ENCODE data around the gene ZBED2.

- no peak for TF ChIP-seq TSHZ2 (CRISPR knock-in tag; IDR thresholded peaks at IDR 0.05)
- TF ChIP-seq PPARA (CRISPR knock-in tag; IDR thresholded peaks at IDR 0.05; ENCODE audit: borderline replicate concordance), result no peak
- no peak for TF ChIP-seq CREB5 (CRISPR knock-in tag; IDR thresholded peaks at IDR 0.05; ENCODE audit: low read depth)
- TF ChIP-seq PATZ1 (CRISPR knock-in tag; IDR thresholded peaks at IDR 0.05; ENCODE audit: borderline replicate concordance), result no peak
- TF ChIP-seq, protein P1, sequence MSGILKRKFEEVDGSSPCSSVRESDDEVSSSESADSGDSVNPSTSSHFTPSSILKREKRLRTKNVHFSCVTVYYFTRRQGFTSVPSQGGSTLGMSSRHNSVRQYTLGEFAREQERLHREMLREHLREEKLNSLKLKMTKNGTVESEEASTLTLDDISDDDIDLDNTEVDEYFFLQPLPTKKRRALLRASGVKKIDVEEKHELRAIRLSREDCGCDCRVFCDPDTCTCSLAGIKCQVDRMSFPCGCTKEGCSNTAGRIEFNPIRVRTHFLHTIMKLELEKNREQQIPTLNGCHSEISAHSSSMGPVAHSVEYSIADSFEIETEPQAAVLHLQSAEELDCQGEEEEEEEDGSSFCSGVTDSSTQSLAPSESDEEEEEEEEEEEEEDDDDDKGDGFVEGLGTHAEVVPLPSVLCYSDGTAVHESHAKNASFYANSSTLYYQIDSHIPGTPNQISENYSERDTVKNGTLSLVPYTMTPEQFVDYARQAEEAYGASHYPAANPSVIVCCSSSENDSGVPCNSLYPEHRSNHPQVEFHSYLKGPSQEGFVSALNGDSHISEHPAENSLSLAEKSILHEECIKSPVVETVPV (CRISPR knock-in tag; IDR thresholded peaks at IDR 0.05), result no peak
- TF ChIP-seq, protein P2, sequence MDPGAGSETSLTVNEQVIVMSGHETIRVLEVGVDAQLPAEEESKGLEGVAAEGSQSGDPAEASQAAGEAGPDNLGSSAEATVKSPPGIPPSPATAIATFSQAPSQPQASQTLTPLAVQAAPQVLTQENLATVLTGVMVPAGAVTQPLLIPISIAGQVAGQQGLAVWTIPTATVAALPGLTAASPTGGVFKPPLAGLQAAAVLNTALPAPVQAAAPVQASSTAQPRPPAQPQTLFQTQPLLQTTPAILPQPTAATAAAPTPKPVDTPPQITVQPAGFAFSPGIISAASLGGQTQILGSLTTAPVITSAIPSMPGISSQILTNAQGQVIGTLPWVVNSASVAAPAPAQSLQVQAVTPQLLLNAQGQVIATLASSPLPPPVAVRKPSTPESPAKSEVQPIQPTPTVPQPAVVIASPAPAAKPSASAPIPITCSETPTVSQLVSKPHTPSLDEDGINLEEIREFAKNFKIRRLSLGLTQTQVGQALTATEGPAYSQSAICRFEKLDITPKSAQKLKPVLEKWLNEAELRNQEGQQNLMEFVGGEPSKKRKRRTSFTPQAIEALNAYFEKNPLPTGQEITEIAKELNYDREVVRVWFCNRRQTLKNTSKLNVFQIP (CRISPR knock-in tag; IDR thresholded peaks at IDR 0.05; ENCODE audit: borderline replicate concordance, low read depth), result no peak
- TF ChIP-seq ISL1 (CRISPR knock-in tag; IDR thresholded peaks at IDR 0.05), result no peak
- TF ChIP-seq BACH2 (CRISPR knock-in tag; IDR thresholded peaks at IDR 0.05; ENCODE audit: borderline replicate concordance), result no peak
- no peak for TF ChIP-seq OSR1 (CRISPR knock-in tag; IDR thresholded peaks at IDR 0.05)
- TF ChIP-seq GLIS3 (CRISPR knock-in tag; IDR thresholded peaks at IDR 0.05), result no peak
- no peak for TF ChIP-seq TOX (CRISPR knock-in tag; IDR thresholded peaks at IDR 0.05; ENCODE audit: borderline replicate concordance)
- TF ChIP-seq RARB (CRISPR knock-in tag; IDR thresholded peaks at IDR 0.05), result no peak
- no peak for TF ChIP-seq ZFP3 (CRISPR knock-in tag; IDR thresholded peaks at IDR 0.05)
Observed at GRCh38 chr3:111547631-111548030, 47.5 kb downstream of the ZBED2 start.

Measured in SK-N-SH treated with all-trans-retinoic acid at 6 μM for 48 hours (cell line).